Astrocyte of the cerebellum (primary cell): ENCODE results near the gene CAMKK2.

Experiments used
- DNase-seq: peaks from one replicate; pipeline ENCODE4 v3.0.0-alpha.2; 2011; ENCODE audit warnings: low read depth
- H3K4me3 ChIP-seq: 2 replicates; pipeline ENCODE4 v1.5.1; 2011; ENCODE audit warnings: mild to moderate bottlenecking, low read depth, low read length, moderate library complexity
- CTCF ChIP-seq: IDR thresholded peaks from 2 replicates; pipeline ENCODE4 v1.5.1; 2012; ENCODE audit warnings: low read length, low read depth, moderate library complexity, mild to moderate bottlenecking; ENCODE audit errors: missing control alignments
- in situ Hi-C: cut with HindIII; loops from 2 replicates; pipeline ENCODE4 v1.10.0; 2017; ENCODE audit warnings: low sequenced_read_pairs

CAMKK2 gene

DNA sequence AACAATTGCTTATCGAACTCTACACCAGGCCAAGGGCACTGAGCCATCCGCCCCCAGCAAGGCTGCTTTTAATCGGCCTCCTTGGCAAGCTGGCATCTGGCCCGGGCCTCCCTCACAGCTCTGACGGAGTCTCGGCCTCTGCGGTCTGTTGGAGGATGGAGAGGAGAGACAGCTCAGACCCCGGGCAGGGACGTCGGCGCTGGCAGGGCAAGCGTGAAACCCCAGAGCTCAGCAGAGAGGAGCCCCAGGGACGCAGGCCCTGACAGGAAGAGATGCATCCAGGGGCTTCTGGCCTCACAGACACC is 17.5 kb downstream of the CAMKK2 start:
- DNase-seq = peak; percentile 16
- H3K4me3 ChIP-seq = no peak overlapping the region
- no peak for TF ChIP-seq CTCF
- in situ Hi-C loops = no loop called here

GRCh38 chr12:121278169-121279070 is 18.1 kb downstream of the CAMKK2 start:
- in situ Hi-C loops = no loop called here
- no peak overlapping the region for H3K4me3 ChIP-seq
- DNase-seq = no peak
- no peak for TF ChIP-seq CTCF

- in situ Hi-C loops = no loop called here
- no peak overlapping the region for H3K4me3 ChIP-seq
- no peak for TF ChIP-seq CTCF
- DNase-seq = no peak
These were observed 19.1 kb downstream of the CAMKK2 start for GRCh38 chr12:121277374-121277759.

DNA sequence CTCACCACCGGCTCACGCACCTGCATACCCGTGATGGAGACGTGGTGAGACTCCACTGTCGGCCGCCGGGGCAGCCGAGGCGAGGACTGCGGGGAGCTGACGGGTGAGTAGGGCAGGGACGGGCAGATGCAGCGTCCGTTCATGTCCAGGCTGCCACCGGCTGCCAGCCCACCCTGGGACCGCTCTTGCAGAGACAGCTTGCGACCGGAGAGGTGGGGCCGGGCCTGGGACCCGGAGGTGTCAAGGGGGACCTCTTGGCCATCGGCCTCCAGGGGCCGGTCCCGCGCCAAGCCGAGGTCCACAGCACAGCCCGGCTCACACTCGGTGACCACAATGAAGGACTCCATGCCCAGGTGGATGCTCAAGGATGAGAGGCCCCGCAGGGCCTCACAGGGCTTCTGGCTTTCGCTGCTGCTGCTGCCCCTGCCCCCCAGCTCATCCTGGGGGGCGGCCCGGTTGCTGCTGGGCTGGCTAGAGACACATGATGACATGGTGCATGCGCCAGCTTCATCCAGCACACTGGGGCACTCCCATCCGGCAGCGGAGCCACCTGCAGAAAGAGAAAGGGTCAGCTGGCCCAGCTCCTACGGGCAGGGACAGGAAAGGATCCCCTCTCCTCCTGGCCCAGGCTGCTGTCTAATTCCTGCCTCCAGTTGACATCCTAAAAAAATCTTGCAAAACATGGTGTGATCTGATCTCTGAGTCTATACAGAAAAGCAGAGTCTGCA is 22.3 kb downstream of the CAMKK2 start:
- TF ChIP-seq CTCF = no peak
- no peak for DNase-seq
- in situ Hi-C loops = no loop called here
- H3K4me3 ChIP-seq = no peak overlapping the region

GRCh38 chr12:121273364-121273896 is 23.1 kb downstream of the CAMKK2 start:
- DNase-seq = no peak
- no peak overlapping the region for H3K4me3 ChIP-seq
- in situ Hi-C loops = no loop called here
- no peak for TF ChIP-seq CTCF

DNA sequence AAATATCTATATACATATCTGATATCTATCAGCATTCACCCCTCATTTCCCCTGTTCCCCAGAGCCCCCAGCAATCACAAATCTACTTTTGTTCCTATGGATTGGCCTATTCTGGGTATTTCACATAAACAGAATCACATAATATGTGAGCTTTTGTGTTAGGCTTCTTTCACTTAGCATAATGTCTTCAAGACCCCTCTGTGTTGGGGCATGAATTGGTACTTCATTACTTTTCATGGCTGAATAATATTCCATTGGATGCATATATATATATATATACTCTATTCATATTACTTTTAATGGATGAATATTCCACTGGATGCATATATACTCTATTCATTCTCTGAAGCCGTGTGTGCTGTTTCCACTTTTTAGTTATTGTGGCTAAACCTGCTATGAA is 28.7 kb downstream of the CAMKK2 start:
- DNase-seq = no peak
- TF ChIP-seq CTCF = no peak
- no peak overlapping the region for H3K4me3 ChIP-seq
- in situ Hi-C loops = no loop called here
